Measurements from ENCODE around the gene ATP8B3.

The ATP8B3 gene

DNA sequence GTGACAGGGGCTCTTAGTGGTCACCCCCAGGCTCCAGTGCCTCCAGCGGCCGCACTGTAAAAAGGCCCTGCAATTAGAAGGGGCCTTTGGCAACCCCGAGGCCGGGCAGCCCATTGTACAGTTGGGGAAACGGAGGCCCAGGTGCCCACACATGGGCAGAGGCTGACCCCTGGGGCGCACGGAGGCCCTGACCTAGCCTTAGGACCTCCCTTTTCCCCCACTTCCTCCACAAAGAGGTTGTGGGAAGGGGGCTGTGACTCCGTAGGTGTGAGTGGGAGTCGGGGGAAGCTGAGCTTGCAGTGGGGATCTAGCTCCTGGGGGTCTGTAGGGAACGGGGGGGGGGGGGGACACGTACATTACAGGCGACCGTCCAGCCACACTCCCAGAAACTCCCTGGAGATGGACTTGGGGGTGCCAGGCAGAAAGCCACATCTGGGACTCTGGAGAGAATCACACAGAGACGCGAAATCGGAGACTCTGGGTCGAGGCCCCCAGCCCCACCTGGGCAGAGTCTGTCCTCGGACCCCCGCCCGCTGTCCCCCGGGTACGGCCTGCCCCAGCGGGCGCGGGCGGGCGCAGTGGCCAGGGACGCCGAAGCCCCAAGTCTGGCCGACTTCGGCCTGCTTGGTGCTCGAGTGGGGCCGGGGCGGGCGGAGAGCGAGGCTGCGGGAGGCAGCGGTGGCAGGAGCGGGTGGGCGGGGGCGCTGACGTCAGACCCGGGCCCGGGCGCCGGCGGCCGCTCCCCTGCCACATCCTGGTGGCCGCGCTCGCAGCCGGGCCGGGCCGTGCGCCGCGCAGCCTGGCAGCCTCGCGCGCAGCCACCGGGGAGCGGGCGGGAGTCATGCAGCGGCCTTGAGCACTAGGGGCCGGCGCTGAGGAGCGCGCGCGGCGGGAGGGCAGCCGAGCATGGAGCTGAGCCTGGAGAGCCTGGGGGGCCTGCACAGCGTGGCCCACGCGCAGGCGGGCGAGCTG lies 59.0 kb downstream of the ATP8B3 start, which contains the start of gene ONECUT3:
ONECUT3 (plus strand) TSS at position 750 of the 972 bp plus-strand sequence; CDS start at position 907, 157 bp downstream.
- no peak for DNase-seq

DNA sequence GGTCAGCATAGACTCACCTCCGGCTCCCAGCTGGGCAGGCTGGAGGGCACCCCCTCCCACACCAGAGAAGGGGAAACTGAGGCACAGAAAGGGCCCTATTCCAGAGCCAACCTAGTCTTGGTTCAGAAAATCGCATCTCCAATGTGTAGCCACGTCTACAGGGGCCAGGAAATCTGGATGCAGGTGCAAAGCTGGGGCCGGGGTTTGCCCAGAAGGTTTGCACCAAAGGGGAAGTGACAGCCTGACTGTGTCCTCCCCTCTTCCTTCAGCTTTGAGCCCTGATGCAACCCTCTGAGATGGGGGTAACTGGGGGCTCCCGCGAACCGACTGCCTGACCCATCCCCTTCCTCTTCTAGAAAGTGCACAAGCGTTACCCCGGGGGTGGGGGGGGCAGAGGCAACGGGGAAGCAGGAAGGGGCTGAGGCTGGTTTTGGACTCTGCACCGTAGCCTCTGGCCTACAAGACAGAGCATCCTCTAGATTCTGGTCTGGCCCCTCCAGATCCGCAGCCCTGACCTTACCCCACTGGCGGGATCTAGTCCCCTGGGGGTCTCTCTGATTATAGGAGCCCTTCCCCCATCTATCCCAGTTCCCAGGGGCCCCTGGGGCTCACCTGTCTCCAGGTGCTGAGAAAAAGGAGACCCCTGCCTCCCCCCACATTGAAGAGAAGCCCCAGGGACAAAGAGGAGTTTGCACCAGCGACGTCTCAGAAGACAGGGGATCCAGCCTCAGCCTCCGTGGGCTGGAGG lies 59.9 kb downstream of the ATP8B3 start:
- DNase-seq = no peak

DNA sequence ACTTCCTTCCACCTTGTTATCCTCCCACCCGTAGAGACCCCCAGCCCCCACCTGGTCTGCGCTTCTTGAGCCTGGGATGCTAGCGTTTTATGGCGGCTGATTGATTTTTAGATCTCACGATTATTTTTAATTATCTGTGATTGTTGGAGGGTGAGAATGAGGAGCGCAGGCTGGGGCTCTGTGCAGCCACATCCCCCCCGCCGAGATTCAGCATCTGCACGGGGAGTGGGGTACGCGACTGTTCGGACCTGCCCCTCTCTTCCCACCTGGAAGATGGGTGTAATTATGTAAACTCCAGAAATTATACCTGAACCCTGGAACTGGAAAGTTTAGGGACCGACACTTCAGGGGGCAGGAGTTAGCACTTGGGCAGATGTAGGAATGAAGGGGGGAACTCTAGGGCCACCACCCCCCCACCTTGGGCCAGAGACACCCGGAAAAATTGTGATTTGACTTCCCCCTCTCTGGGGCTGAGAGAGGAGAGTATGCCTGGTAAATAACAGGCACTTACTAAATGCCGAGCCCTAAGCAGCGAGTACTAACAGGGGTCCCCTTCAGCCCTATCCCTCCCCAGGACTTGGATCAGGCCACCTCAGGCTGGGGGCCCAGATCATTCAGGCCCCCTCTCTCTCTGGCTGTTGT lies 60.6 kb downstream of the ATP8B3 start:
- DNase-seq = no peak

DNA sequence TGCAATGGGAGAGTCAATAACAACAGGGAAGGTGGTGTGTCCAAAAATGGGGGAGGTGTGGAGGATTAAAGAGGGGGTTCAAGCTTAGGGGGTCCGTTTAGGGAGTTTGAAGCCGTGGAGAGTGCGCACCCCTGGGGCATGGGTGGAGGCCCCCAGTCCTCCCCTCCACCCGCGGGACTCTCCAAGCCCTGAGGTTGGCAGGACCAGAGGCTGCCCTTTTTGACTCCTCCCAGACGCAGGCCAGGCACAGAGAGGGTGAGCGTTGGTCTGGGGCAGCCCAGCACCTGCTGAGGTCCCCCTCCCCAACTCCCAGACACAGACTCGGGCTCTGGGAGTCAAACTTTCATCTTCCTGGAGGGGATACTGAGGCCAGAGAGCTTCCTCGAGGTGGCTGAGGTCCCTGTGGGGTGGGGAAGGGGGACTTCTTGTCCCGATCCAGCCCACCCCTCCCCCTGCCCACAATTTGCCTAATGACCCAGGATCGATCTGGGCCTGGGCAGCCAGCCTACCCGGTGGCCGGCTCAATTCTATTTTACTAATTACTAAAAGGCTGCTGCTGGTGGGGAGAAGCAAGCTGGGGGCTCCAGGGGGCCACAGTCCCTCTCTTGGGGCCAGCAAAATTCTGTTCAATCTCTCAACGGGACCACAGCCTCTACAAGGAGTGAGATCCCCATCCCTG lies 61.6 kb downstream of the ATP8B3 start:
- DNase-seq = no peak

DNA sequence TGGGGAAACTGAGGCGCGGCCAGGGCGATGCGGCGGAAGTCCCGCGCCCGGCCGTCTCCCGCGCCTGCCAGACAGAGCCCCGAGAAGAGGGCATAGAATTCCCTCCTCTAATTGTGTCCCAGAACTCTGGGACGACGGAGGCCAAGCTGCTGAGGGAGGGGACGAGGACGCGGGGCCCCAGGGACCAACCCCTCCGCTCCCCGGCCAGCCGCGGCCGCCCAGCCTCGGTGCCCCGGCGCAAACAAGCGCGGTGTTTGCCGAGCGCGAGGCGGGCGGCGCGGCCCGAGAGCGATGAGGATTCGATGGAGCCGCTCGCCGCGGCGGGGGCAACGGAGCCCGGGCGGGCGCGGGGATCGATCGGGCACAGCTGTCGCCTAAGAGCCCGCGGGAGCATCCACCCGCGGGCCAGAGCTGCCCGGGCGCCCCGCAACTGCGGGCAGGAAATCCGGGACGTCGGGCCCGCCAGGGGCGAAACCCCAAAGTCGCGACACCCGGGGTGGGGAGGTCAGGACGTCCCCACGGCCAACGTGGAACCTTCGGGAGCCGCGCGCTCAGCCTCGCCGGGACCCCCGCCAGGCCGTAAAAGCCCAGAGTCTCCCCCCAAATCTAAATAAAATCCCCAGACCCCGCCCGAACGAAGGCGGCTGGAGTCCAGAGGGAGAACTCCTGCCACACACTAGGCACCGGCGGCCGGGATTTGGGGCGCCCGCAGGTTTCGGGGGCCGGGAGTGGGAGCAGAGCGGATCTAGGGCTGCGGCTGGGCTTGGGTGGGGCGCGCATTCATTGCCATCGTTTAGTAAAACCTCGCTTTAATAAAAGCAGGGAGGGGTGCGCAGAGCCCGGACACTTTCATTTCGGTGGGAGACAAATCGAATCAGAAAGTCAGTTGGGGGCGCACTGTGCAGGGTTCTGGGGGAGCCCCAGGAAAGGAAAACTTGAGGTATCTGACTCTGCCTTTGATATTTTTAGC lies 62.4 kb downstream of the ATP8B3 start:
- no peak for DNase-seq

DNA sequence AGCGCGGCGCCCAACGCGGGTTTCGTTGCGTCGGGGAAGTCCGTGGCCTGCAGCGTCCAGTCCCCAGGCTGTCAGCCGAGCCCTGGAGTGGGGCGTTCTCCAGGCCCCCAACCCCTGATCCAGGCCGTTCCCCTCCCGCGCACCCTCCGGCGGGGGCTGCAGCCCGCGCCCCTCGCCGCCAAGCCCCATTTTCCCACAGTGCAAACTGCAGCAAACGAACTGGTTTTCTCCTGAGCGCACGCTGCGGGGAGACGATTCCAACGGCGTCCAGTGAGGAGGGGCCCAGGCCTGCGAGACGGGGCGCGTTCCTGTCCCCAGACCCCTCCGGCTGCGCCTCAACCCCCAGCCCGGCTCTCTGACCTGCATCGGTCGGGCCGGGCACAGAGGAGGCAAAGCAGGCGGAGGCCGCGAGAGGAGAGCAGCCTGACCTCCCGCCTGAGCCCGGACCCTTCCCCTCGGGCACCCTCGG lies 63.2 kb downstream of the ATP8B3 start:
- no peak for DNase-seq

DNA sequence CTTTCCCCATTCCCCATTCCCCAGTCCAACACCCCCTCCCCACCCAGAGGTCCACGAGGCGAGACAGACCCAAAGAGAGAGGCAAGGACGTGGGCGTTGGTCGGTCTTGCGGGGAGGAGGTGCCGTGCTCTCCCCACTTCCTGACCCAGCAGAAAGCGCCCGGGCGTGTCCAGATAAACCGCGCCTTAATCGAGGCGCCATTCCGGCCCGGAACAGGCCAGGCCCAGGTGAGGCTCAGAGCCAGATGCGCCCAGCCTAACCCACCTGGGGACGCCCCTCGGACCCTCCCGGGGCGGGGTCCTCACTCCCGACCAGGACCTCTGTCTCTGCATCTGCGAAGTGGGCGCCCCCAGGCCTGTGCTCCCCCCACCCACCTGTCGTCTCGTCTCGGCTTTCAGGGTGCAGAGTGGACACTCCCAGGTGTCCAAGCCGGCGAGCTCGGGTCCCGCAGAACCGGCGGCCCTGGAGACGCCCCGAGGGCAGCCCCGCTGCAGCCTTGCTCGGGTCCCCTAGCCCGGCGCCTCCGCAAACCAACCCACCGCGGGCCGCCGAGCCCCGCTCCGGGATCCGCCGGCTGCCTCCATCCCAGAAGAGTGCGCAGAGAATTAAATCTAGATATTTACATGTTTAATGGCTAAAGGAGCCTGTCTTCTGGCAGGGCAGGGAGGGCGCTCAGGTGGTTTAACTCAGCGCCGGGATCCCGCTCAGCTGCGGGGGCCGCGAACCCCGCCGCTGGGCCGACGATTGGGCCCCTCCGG lies 63.8 kb downstream of the ATP8B3 start:
- DNase-seq = no peak

DNA sequence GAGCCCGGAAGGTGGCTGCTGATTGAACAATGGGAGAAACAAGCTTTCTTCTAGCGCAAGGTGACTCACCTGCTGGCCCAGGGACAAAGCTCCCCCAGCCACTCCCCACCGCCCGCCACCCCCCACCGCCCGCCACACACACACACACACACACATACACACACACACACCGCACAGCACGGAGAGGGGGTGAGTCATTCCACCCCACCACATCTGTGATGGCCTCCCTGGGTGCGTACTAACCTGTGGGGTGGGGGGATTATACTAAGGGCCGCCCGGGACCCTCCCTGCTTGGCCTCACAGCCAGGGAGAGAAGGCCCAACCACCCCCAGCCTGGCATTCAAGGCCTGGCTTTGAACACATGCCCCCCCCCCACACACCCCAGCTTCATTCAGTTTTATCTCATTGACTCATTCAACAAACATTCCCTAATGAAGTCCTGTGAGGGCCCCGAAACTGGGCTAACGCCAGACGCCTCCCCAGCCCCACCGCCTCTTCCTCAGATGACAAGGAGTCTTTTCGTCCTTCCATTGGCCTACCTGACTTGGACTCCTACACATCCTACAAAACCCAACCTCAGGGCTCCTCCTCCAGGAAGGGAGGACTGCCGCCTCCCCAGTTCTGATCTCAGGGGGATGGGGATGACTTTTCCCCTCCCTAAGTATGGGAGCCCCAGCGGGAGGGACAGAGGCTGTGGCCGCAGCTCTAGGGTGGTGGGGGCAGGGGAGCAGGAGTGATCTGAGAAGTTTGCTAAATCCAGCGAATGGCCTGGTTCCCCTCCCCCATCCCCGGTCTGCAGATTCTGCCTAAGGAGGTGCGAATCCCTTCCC lies 64.6 kb downstream of the ATP8B3 start:
- peak; percentile 60 for DNase-seq

DNA sequence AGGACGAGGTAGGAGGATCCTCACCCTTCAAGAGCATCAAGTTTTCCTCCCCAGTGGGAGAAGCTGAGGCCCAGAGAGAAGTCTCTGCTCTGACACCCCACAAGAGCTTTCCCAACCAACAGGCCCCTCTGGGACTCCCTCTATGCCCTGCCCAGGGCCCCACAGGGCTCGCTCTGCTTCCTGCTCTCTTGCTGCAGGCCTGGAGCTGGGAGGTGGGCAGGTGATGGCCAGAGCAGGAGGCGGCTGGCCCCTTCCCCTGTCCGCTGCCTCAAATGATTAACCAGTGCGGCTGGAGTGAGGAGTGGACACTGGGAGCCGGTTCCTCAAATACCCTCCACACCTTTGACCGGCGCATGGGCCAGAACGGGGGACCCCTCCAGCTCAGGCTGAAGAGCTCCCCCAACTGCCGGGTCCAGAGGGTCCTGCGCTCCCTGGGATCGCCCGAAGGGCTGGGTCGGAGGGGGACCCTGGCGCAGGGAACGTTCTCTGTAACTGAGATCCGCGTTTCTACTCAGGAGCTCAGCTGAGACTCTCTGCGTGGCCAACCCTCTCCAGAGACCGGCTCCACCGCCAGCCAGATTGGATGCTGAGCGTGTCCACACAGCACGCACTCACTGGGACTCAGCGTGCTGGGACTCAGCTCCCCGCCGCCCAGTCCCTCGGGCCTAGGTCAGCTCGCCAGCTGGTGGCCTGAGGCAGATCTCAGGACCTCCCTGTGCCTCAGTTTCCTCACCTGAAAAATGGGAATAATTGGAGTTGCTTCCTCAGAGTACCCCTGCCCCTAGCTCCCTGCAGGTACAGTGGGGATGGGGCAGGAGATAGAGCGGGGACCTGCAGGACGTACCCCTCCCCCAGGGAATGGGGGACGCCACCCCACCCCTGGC lies 65.4 kb downstream of the ATP8B3 start:
- no peak for DNase-seq

DNA sequence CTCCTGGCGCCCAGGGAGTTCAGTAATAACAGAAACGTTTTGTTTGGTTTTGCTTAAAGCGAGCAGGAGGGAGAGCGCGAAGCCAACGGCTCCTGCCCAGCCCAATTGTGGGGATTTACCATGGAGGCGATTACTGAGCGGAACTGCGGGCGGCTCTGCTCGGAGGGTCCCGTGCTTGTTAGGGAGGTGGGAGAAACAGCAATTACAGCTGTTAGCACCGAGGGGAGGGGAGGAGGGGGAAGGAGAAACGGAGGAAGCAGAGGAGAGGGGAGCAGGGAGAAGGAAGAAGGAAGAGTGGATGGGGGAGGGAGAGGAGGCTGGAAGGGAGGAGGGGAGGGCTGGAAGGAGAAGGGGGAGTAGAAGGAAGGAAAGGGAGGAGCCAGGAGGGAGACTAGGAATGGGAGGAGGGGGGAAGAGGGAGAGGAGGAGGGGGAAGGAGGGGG lies 66.5 kb downstream of the ATP8B3 start:
- no peak for DNase-seq

DNA sequence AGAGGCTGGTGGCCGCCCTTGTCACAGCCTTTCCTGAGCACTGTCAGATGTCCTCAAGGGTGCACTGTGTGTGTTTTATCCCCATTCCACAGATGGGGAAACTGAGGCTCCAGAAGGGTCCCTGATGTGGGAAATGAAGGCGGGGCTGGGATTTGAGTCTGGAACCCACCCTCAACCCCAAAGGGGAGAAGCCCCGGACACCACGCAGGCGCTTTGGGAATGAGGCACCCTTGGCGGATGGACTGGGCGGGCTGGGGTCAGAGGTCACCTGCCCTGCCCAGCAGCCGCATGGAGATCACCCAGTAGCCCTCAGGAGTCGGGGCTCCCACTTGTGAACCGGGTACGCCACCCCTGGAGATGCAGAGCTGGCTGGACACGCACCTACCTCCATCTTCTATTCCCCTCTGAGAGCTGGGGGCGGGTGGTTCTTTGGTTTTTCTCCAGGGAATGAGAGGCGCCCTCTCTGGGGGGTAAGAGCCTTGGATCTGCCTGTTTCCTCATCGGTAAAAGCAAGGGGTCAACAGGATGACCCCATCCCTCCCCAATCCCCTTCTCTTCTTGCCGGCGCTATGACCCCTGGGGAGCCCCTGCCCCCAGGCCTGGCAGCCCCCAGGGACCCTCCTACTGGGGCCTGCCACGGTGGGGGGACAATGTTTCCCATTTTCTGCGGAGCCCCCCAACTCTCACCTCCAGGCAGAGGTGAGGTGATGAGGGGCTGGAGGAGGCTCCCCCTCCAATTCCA lies 67.1 kb downstream of the ATP8B3 start:
- no peak for DNase-seq

DNA sequence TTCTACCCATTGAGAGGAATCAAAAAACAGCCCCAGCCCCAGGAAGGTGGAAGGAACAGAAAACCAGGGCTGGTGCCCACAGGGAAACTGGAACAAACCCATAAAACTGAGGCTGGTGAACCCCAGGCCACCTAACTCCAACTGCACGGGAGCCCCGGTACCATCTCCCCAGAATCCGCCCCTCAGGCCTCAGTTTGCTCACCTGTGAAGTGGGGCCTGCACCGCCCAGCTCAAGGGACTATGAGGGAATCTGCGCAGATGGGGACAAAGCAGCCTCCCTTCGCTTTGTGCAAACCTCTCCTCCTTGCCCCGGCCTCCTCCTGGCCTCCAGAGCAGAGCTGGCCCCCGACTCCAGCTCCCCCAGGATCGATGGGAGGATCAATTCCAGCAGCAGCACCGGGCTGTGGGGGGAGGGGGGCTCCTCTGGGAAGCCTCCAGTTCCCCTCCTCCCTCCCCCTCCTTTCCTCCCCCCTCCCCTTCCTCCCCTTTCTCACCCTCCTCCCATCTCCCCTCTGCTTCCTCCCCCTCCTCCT lies 67.9 kb downstream of the ATP8B3 start:
- DNase-seq = no peak

DNA sequence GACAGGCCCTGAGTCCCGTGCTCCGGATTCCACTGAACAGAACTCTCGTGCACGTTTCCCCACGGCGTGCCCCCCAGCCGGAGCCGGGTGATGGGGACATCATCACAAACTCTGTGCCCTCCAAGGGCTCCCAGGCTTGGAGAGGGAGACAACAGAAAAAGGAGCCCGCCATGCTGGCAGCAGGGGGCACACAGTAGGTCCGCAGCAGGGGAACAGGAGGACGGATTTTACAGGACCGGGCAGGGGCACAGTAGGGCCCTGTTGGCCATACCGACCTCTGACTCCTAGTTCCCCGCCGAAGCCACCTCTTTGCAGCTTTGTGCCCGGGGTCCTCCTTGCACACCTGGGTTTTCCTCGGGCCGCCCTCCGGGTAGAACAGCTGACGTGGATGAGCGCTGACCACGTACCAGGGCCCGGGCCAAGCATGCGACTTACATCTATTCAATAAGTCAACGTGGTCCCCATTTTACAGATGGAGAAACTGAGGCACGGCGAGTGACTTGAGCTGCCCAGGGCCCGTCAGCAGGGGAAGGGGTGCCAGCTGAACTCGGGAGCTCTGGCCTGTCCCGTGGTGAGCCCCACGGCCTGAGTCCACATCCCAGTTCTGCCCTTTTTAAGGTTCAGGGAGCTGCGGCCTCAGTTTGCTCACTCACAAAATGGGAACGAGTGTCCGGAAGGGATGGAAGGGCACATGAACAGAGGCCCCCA lies 68.9 kb downstream of the ATP8B3 start:
- no peak for DNase-seq

DNA sequence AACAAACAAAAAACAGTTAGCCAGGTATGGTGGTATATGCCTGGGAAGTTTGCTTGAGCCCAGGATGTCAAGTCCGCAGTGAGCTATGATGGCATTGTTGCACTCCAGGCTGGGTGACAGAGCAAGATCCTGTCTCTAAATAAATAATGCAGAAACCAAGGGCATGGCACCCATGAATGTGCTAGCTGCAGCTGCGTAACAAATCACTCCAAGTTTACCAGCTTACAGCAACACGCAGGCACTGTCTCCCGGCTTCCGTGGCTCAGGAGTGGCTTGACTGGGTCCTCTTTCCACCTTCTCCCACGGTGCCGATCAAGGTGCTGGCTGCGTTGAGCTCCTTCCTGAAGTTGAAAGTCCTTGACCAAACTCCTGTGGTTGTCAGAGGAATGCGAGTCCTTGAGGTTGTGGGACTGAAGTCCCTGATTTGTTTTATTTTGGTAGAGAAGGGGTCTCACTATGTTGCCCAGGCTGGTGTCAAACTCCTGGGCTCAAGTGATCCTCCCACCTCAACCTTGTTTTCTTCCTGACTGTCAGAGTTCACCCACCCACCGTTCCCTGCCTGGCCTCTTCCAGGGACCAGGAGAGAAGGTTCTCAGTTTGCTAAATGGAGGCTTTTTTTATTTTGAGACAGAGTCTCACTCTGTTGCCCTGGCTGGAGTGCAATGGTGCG lies 72.0 kb downstream of the ATP8B3 start:
- DNase-seq = no peak

DNA sequence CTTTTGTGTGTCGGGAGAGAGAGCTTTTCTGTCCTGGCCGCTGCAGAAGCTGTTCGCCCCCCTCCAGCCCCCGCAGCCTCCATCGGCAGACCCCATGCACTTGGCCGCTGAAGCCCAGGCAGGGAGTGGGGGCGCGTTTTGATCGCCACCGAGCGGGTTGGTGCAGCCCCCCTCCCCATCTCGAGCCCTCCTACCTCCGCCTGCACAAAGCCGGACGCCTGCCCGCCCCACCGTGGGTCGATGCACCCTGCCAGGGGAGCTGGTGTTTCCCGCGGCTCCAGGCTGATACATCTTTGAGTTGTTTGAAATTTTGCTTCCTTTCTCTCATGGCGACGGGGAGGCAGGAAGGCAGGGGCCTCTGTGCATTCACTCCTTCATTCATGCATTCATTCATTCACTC lies 75.1 kb downstream of the ATP8B3 start:
- no peak for DNase-seq

DNA sequence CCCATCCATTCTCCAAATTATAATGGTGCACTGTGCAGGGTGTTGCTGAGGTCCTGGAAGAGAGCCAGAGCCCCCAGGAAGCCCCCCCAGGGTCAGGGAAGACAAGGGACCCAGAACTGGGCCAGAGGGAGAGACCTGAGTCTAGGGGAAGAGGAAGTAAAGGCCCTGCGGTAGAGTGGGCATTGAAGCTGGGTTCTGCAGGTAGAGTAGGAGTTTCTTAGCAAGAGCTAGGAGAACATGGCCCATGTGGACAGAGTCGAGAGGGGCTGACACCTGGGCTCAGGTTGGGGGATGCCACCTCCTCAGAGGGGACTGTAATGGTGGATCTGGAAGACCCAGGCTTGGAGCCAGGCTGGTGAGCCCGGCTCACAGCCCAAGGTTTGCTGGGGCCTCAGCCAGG lies 75.8 kb downstream of the ATP8B3 start:
- DNase-seq = no peak

Measured in CD4-positive, alpha-beta T cell treated with Interleukin-17A for 4 hours (primary cell).